ENCODE measurements around the gene ZNF664. TPM values are rescaled to one million over a fixed set of nuclear protein-coding genes. Genes with fewer than 3 reads are reported as not detected.

ZNF664 gene
- total RNA-seq, 1 experiment from 2014 or later = 34.2 TPM

- Histone ChIP-seq H3K36me3 (no peaks in the 10 kb centered on the region), H3K4me3 (no peak overlapping the region), H3K9me3 (no peaks in the 10 kb centered on the region), H3K27me3 (no peaks in the 10 kb centered on the region)
- DNase-seq = no peak
Measured at GRCh38 chr12:123948796-123949769, 23.9 kb upstream of the ZNF664 start.

GRCh38 chr12:123949770-123950165, 23.2 kb upstream of the ZNF664 start:
- Histone ChIP-seq H3K4me3 (no peak overlapping the region), H3K9me3 (no peaks in the 10 kb centered on the region), H3K27me3 (no peaks in the 10 kb centered on the region), H3K36me3 (no peaks in the 10 kb centered on the region)
- no peak for DNase-seq

GRCh38 chr12:123950476-123951349, 22.3 kb upstream of the ZNF664 start:
- Histone ChIP-seq H3K9me3 (no peaks in the 10 kb centered on the region), H3K36me3 (no peaks in the 10 kb centered on the region), H3K4me3 (no peak overlapping the region), H3K27me3 (no peaks in the 10 kb centered on the region)
- DNase-seq = no peak

GRCh38 chr12:123951467-123951866, 21.5 kb upstream of the ZNF664 start:
- Histone ChIP-seq H3K27me3 (no peaks in the 10 kb centered on the region), H3K4me3 (no peak overlapping the region), H3K9me3 (no peaks in the 10 kb centered on the region), H3K36me3 (no peaks in the 10 kb centered on the region)
- DNase-seq = no peak

- Histone ChIP-seq H3K27me3 (no peaks in the 10 kb centered on the region), H3K9me3 (no peaks in the 10 kb centered on the region), H3K4me3 (no peak overlapping the region), H3K36me3 (no peaks in the 10 kb centered on the region)
- no peak for DNase-seq
Measured at GRCh38 chr12:123952037-123952436, 21.0 kb upstream of the ZNF664 start.

GRCh38 chr12:123954647-123955350, 18.2 kb upstream of the ZNF664 start:
- no peak for DNase-seq
- Histone ChIP-seq H3K9me3 (no peaks in the 10 kb centered on the region), H3K36me3 (no peaks in the 10 kb centered on the region), H3K4me3 (no peak overlapping the region), H3K27me3 (no peaks in the 10 kb centered on the region)

GRCh38 chr12:123956249-123956648, 16.8 kb upstream of the ZNF664 start:
- H3K27me3 ChIP-seq = no peaks in the 10 kb centered on the region
- H3K36me3 ChIP-seq = no peaks in the 10 kb centered on the region
- no peak overlapping the region for H3K4me3 ChIP-seq
- H3K9me3 ChIP-seq = no peaks in the 10 kb centered on the region
- no peak for DNase-seq

GRCh38 chr12:123957196-123957595, 15.8 kb upstream of the ZNF664 start:
- Histone ChIP-seq H3K9me3 (no peaks in the 10 kb centered on the region), H3K4me3 (no peak overlapping the region), H3K36me3 (no peaks in the 10 kb centered on the region), H3K27me3 (no peaks in the 10 kb centered on the region)
- DNase-seq = no peak

GRCh38 chr12:123958462-123958861, 14.6 kb upstream of the ZNF664 start:
- no peaks in the 10 kb centered on the region for H3K9me3 ChIP-seq
- DNase-seq = no peak
- no peaks in the 10 kb centered on the region for H3K27me3 ChIP-seq
- H3K36me3 ChIP-seq = no peaks in the 10 kb centered on the region
- H3K4me3 ChIP-seq = no peak overlapping the region

GRCh38 chr12:123958876-123959275, 14.1 kb upstream of the ZNF664 start:
- Histone ChIP-seq H3K9me3 (no peaks in the 10 kb centered on the region), H3K4me3 (no peak overlapping the region), H3K36me3 (no peaks in the 10 kb centered on the region), H3K27me3 (no peaks in the 10 kb centered on the region)
- DNase-seq = no peak

GRCh38 chr12:123960029-123960735, 12.8 kb upstream of the ZNF664 start:
- Histone ChIP-seq H3K36me3 (no peaks in the 10 kb centered on the region), H3K27me3 (no peaks in the 10 kb centered on the region), H3K4me3 (no peak overlapping the region), H3K9me3 (no peaks in the 10 kb centered on the region)
- DNase-seq = no peak

GRCh38 chr12:123960856-123961255, 12.2 kb upstream of the ZNF664 start:
- no peaks in the 10 kb centered on the region for H3K27me3 ChIP-seq
- H3K36me3 ChIP-seq = peaks cover 3% of the 10 kb centered on the region; the same call in 1 of the 2 replicates
- DNase-seq = no peak
- H3K9me3 ChIP-seq = no peaks in the 10 kb centered on the region
- H3K4me3 ChIP-seq = no peak overlapping the region

GRCh38 chr12:123961585-123962345, 11.2 kb upstream of the ZNF664 start:
- no peak for DNase-seq
- Histone ChIP-seq H3K27me3 (no peaks in the 10 kb centered on the region), H3K4me3 (no peak overlapping the region), H3K9me3 (no peaks in the 10 kb centered on the region), H3K36me3 (peaks cover 7% of the 10 kb centered on the region; the same call in 1 of the 2 replicates)

GRCh38 chr12:123962513-123962912, 10.5 kb upstream of the ZNF664 start:
- no peak for DNase-seq
- H3K9me3 ChIP-seq = no peaks in the 10 kb centered on the region
- H3K27me3 ChIP-seq = no peaks in the 10 kb centered on the region
- H3K36me3 ChIP-seq = peaks cover 7% of the 10 kb centered on the region; the same call in 1 of the 2 replicates
- no peak overlapping the region for H3K4me3 ChIP-seq

GRCh38 chr12:123963821-123964220, 9.2 kb upstream of the ZNF664 start:
- Histone ChIP-seq H3K9me3 (no peaks in the 10 kb centered on the region), H3K36me3 (peaks cover 7% of the 10 kb centered on the region; the same call in 1 of the 2 replicates), H3K4me3 (no peak overlapping the region), H3K27me3 (no peaks in the 10 kb centered on the region)
- DNase-seq = no peak

All from MG63 (cell line).